Stimulated activated CD4-positive, alpha-beta T cell treated with anti-CD3 and anti-CD28 coated beads, Interleukin-12 subunit alpha, Interleukin-12 subunit beta, amount 100 ng/mL, for 24 hours (primary cell): ENCODE results near the gene RCOR2.
"Not testable (repeated sequence)": the region's sequence is repeated elsewhere in the genome, so short reads cannot be mapped to it uniquely, and the experiment has no call there.

Source experiments
- DNase-seq, 2 experiments: peaks; one replicate each; pipeline ENCODE4 v3.0.0-alpha.2; 2020; ENCODE audit warnings: low read depth in 2 of 2

The RCOR2 gene

GRCh38 chr11:63916837-63917691 lies at the start of gene RCOR2:
Gene RCOR2, minus strand, starts transcription at chr11:63917164. Its CDS starts 708 bp downstream, at chr11:63916456.
- DNase-seq = peak in 1 of 2 experiments; percentile 46

GRCh38 chr11:63966444-63966843 lies 49.5 kb upstream of the RCOR2 start:
- DNase-seq = no peak

GRCh38 chr11:63963895-63964294 lies 46.9 kb upstream of the RCOR2 start:
- DNase-seq = not testable (repeated sequence)

- no peak for DNase-seq
Measured at GRCh38 chr11:63961608-63962412, 44.8 kb upstream of the RCOR2 start.

- no peak for DNase-seq
Measured at GRCh38 chr11:63958008-63958407, 41.0 kb upstream of the RCOR2 start.

- DNase-seq = no peak
Measured at GRCh38 chr11:63952570-63952969, 35.6 kb upstream of the RCOR2 start.

- no peak for DNase-seq
Measured at GRCh38 chr11:63951779-63952536, 35.0 kb upstream of the RCOR2 start.

- peak in 1 of 2 experiments; percentile 26 for DNase-seq
Measured at GRCh38 chr11:63945477-63946163, 28.7 kb upstream of the RCOR2 start.

- DNase-seq = no peak
Measured at GRCh38 chr11:63944987-63945386, 28.0 kb upstream of the RCOR2 start.

- no peak for DNase-seq
Measured at GRCh38 chr11:63942803-63943202, 25.8 kb upstream of the RCOR2 start.

GRCh38 chr11:63941901-63942300 lies 24.9 kb upstream of the RCOR2 start:
- DNase-seq = no peak

- DNase-seq = no peak
Measured at GRCh38 chr11:63940786-63941185, 23.8 kb upstream of the RCOR2 start.

- DNase-seq = no peak
Measured at GRCh38 chr11:63939397-63939891, 22.5 kb upstream of the RCOR2 start.

GRCh38 chr11:63938479-63939396 lies 21.8 kb upstream of the RCOR2 start, which contains the start of gene NAA40:
Gene NAA40, plus strand, starts transcription at chr11:63939002. Its CDS starts 95 bp downstream, at chr11:63939097.
- DNase-seq = peak; percentile 87 to 88

- DNase-seq = no peak
Measured at GRCh38 chr11:63937713-63938478, 20.9 kb upstream of the RCOR2 start.

GRCh38 chr11:63933459-63933858 lies 16.5 kb upstream of the RCOR2 start:
- no peak for DNase-seq

- DNase-seq = no peak
Measured at GRCh38 chr11:63931876-63932275, 14.9 kb upstream of the RCOR2 start.

GRCh38 chr11:63931045-63931444 lies 14.1 kb upstream of the RCOR2 start:
- DNase-seq = no peak

- no peak for DNase-seq
Measured at GRCh38 chr11:63929616-63930015, 12.7 kb upstream of the RCOR2 start.
